NB4 (cell line): ENCODE results near the gene SDC3.

Experiments
- CTCF ChIP-seq: IDR thresholded peaks from one replicate; pipeline ENCODE4 v1.5.1; 2012; ENCODE audit warnings: low read depth, low read length
- MAX ChIP-seq: IDR thresholded peaks from 2 replicates; pipeline ENCODE4 v1.6.1; 2011; ENCODE audit warnings: low read depth, low read length
- POLR2A ChIP-seq: IDR thresholded peaks from 2 replicates; pipeline ENCODE4 v1.6.1; 2011; ENCODE audit warnings: mild to moderate bottlenecking; ENCODE audit not compliant: insufficient read length; ENCODE audit errors: extremely low read depth

DNA sequence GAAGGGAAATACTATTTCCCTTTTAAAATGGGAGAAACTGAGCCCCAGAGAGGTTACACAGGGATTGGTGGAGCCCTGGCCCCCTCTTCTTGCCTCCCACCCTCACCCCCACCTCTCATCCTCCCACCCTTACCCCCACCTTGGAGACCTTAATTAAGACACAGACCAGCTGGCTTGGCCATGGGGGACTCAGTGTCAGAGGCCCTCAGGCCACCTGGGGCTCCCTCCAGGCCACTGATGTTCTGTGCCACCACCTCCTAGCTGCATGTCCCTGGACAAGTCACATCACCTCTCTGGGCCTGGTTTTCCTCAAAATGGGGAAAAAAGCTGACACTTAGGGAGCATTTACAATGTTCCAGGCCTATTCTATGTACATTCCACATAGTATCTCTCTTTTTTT is 51.5 kb downstream of the SDC3 start:
- TF ChIP-seq CTCF, result no peak
- no peak for TF ChIP-seq POLR2A
- no peak for TF ChIP-seq MAX
